Fibroblast of mammary gland (primary cell): ENCODE measurements around the gene SLC66A2.

ENCODE experiments used
- DNase-seq: peaks from one replicate; pipeline ENCODE4 v3.0.0-alpha.2; 2010; ENCODE audit warnings: low read depth
- H3K4me3 ChIP-seq: 2 replicates; pipeline ENCODE4 v1.5.1; 2011; ENCODE audit warnings: low read depth, mild to moderate bottlenecking, low read length, moderate library complexity; ENCODE audit not compliant: control insufficient read depth
- TF ChIP-seq, protein P1 (sequence below): conservative IDR thresholded peaks from 2 replicates; pipeline ENCODE4 v1.5.1; 2011; ENCODE audit warnings: low read depth, low read length, inconsistent platforms; ENCODE audit not compliant: control insufficient read depth, insufficient read depth

Gene SLC66A2

DNA sequence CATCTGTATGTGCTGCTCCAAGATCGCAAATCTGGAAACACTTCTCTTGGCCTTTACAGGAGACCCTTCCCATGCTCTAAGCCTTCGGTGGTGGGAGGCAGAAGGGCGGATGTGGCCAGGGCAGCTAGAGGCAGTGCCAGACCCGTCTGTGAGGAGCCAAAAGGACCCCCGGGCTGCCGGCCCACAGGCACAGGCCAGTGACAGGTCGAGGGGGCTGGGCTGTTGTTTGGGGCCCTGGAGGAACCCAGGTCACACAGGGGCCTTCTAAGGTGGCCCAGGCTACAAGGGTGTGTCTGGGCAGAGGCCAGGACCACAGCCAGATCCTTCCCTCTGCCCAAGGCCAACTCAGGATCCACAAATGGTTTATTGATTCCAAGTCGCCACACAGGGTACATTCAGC is 49.4 kb downstream of the SLC66A2 start:
- TF ChIP-seq, protein P1, sequence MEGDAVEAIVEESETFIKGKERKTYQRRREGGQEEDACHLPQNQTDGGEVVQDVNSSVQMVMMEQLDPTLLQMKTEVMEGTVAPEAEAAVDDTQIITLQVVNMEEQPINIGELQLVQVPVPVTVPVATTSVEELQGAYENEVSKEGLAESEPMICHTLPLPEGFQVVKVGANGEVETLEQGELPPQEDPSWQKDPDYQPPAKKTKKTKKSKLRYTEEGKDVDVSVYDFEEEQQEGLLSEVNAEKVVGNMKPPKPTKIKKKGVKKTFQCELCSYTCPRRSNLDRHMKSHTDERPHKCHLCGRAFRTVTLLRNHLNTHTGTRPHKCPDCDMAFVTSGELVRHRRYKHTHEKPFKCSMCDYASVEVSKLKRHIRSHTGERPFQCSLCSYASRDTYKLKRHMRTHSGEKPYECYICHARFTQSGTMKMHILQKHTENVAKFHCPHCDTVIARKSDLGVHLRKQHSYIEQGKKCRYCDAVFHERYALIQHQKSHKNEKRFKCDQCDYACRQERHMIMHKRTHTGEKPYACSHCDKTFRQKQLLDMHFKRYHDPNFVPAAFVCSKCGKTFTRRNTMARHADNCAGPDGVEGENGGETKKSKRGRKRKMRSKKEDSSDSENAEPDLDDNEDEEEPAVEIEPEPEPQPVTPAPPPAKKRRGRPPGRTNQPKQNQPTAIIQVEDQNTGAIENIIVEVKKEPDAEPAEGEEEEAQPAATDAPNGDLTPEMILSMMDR = no peak
- DNase-seq = no peak
- no peak overlapping the region for H3K4me3 ChIP-seq

DNA sequence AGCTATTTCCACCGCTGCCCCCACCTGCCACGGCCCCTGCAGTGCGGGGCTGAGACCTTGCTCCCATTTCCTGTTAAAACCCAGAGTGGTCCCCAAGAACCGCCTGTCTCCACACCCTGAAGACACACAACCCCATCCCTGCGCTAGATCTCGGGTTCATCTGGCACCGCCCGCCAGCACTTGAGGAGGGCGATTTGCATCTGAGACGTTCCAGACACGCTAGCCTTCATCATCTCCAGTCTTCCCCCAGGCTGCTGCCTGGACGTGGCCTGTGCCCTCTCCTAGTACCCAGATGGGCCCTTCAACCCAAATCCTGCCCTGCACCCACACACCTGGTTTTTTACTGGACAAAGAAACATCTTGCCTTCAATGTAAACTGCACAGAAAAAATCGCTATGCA is 49.8 kb downstream of the SLC66A2 start:
- H3K4me3 ChIP-seq = no peak overlapping the region
- no peak for DNase-seq
- TF ChIP-seq, protein P1 = no peak

DNA sequence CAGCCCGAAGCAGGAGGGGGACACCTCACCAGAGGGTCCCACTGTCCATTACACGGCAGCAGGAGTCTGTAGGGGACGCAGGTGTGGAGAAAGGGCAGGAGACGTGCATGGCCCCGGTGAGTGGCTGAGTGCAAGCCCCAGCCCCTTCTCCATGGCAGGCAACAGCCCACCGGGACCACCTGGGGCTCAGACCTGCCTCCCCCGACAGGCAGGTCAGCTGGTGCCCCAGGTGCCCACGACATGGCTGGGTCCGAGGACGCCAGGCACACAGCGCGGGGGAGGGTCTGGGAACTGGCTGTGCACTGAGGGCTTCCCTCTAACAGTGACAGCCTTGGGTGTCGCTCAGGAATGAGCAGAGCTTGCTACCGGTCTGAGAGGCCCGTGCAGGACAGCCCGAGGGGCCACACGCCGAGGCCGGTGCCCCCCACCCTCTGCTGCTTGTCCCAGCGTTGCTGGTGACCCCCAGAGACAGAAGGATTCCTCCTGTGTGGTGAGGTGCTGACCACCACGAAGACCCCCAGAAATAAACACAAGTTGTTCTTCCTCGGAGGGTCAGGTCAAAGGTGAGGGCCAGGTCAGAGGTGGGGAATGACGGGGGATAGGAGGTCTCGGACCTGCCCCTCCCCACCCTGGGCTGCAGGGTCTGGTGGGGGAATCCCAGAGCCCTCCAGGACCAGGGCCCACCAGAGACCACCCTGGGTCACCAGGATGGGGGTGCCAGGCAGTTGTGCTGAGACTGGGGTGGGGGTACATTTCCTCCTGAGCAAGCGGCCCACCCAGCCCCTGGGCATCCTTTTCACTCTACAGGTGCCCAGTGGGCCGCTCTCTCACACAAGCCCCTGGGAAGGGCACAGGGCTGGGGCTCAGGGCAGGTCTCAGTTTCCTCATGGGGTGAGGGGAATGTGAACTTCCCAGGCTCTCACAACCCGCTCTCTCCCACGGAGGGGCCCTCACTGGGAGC is 50.6 kb downstream of the SLC66A2 start:
- H3K4me3 ChIP-seq = no peak overlapping the region
- TF ChIP-seq, protein P1 = no peak
- no peak for DNase-seq

DNA sequence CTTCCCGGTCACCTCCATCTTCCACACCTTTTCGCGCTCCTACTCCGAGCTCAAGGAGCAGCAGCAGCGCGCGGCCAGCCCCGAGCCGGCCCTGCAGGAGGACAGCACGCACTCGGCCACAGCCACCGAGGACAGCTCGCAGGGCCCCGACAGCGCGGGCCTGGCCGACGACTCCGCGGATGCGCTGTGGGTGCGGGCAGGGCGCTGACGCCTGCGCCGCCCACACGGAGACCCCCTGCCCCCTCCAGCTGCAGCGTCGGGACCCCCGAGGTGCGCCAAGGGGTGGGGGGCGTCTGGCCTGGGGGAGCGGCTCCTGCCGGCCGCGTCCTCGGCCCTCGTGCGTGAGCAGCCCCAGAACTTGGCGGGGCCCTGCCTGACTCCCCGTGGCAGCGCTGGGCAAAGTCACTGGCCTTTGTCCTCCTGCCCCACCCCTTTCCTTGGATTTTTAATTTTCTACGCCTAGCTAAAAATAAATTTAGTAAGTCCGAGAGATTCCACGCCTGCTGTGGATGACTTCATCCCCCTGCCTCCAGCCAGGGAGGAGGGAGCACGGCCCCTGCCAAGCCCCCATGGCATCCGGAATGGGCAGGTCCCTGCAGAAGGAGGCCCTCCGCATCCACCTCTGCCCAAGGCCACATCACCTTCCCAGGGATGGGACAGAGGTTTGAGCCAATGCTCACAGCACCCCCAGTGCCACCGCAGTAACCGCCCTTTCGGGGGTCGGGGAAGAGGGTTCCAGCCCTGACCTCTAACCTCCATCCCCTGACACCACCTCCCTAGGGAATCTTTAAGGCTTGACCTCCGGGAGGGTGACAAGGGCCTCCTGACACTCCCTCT is 51.6 kb downstream of the SLC66A2 start:
- TF ChIP-seq, protein P1 = no peak
- DNase-seq = no peak
- H3K4me3 ChIP-seq = no peak overlapping the region

DNA sequence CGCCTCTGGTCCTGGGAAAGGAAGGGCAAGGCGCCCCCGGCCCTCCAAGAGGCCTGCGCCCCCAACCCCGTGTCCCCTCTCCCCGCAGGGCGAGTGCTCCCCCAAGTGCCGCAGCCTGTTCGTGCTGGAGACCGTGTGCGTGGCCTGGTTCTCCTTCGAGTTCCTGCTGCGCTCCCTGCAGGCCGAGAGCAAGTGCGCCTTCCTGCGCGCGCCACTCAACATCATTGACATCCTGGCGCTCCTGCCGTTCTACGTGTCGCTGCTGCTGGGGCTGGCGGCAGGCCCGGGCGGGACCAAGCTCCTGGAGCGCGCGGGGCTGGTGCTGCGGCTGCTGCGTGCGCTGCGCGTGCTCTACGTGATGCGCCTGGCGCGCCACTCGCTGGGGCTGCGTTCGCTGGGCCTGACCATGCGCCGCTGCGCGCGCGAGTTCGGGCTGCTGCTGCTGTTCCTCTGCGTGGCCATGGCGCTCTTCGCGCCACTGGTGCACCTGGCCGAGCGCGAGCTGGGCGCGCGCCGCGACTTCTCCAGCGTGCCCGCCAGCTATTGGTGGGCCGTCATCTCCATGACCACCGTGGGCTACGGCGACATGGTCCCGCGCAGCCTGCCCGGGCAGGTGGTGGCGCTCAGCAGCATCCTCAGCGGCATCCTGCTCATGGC is 52.4 kb downstream of the SLC66A2 start:
- H3K4me3 ChIP-seq = no peak overlapping the region
- no peak for DNase-seq
- TF ChIP-seq, protein P1 = no peak

DNA sequence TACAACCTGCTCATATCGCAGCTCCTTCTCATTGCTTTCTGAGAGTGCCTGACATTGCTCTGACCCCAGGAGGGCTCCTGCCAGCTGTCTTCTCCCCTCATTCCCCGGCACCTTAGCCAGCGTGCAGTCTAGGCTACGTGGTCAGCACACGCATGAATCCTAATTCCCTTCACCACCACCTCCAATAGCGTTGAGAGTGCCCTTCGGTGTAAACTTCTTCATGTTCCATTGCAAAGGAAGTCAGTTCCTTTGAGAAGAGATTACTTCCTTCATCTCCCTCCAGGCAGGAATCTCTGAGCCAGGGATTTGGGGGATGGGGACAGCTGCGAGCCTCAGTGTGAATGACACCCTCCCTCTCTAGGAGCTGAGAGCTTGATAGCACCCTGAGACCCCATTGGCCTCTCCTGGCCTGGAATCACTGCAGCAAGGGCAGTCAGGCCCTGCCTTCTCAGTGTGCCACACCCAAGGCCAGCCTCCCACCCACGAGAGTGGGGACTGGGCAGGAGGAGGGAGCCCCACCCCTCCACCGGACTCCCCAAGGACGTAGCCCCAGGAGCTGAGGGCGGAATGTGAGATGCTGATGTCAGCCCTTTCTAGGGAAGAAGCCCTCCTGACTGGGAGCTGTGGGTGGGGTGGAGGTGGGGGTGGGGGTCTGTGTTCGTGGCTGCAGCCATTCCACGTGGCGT is 53.4 kb downstream of the SLC66A2 start:
- H3K4me3 ChIP-seq = no peak overlapping the region
- no peak for DNase-seq
- TF ChIP-seq, protein P1 = no peak
